Fibroblast of mammary gland (primary cell): ENCODE data around the gene TP73.
A peak's percentile ranks its signal among the peaks of the same experiment; 100 is the strongest.

Source experiments
- DNase-seq: peaks from one replicate; pipeline ENCODE4 v3.0.0-alpha.2; 2010; ENCODE audit warnings: low read depth
- H3K4me3 ChIP-seq: 2 replicates; pipeline ENCODE4 v1.5.1; 2011; ENCODE audit warnings: low read depth, mild to moderate bottlenecking, low read length, moderate library complexity; ENCODE audit not compliant: control insufficient read depth
- CTCF ChIP-seq: conservative IDR thresholded peaks from 2 replicates; pipeline ENCODE4 v1.5.1; 2011; ENCODE audit warnings: low read depth, low read length, inconsistent platforms; ENCODE audit not compliant: control insufficient read depth, insufficient read depth

The TP73 gene

GRCh38 chr1:3700631-3701030 is 48.3 kb downstream of the TP73 start:
- H3K4me3 ChIP-seq, result no peak overlapping the region
- no peak for TF ChIP-seq CTCF
- no peak for DNase-seq

GRCh38 chr1:3702528-3702927 is 50.2 kb downstream of the TP73 start:
- no peak overlapping the region for H3K4me3 ChIP-seq
- DNase-seq, result no peak
- no peak for TF ChIP-seq CTCF

GRCh38 chr1:3702990-3703728 is 50.8 kb downstream of the TP73 start:
- peak; percentile 16 for DNase-seq
- TF ChIP-seq CTCF, result no peak
- H3K4me3 ChIP-seq, result no peak overlapping the region

GRCh38 chr1:3703786-3704371 is 51.6 kb downstream of the TP73 start:
- H3K4me3 ChIP-seq, result no peak overlapping the region
- TF ChIP-seq CTCF, result no peak
- no peak for DNase-seq

- H3K4me3 ChIP-seq, result no peak overlapping the region
- no peak for TF ChIP-seq CTCF
- DNase-seq, result no peak
Observed at GRCh38 chr1:3705341-3705950, 53.1 kb downstream of the TP73 start.

GRCh38 chr1:3706651-3707297 is 54.5 kb downstream of the TP73 start:
- H3K4me3 ChIP-seq, result no peak overlapping the region
- no peak for DNase-seq
- no peak for TF ChIP-seq CTCF
